PFSK-1 (cell line): ENCODE results near the gene AJM1.

Experiments used
- FOXP2 ChIP-seq: optimal IDR thresholded peaks from 2 replicates; pipeline ENCODE3; 2011; ENCODE audit warnings: borderline replicate concordance, control low read depth, inconsistent platforms; ENCODE audit not compliant: insufficient read depth; ENCODE audit errors: extremely low read length, extremely low read depth
- POLR2AphosphoS5 ChIP-seq: IDR thresholded peaks from 2 replicates; pipeline ENCODE4 v1.6.1; 2012; ENCODE audit warnings: low read depth, mild to moderate bottlenecking, control low read depth, low read length, moderate library complexity
- REST ChIP-seq, 2 experiments: IDR thresholded peaks; 2 replicates each; pipeline versions ENCODE4 v1.6.1 to v1.8.0; 2011 to 2012; ENCODE audit warnings: low read depth in 2 of 2, low read length in 2 of 2, control low read depth in 1 of 2, inconsistent platforms in 1 of 2, mild to moderate bottlenecking in 1 of 2, moderate library complexity in 1 of 2; ENCODE audit not compliant: insufficient read depth in 1 of 2
- SIN3A ChIP-seq: IDR thresholded peaks from 2 replicates; pipeline ENCODE4 v1.6.1; 2012; ENCODE audit warnings: mild to moderate bottlenecking, low read length, moderate library complexity, borderline replicate concordance; ENCODE audit not compliant: insufficient read depth
- TAF1 ChIP-seq: IDR thresholded peaks from 2 replicates; pipeline ENCODE4 v1.6.1; 2012; ENCODE audit warnings: low read length, control low read depth, borderline replicate concordance; ENCODE audit not compliant: insufficient read depth

AJM1 gene

DNA sequence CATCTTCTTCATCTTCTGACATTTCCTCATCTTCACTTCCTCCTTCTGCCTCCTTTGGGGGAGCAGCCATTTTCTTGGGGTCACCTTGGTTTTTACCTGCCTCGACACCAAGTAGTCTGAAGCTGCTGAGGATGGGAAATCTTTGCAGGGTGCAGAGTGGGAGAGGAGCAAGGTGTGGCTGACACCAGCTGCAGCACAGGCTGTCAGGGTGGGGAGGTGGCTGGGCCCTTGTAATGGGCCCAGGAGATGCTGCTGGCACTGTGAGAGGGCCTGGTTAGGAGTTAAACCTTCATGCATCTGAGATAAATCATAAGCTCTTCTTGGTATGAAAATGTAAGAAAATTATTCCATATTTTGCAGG lies 26.9 kb upstream of the AJM1 start:
- TF ChIP-seq TAF1: no peak
- no peak for TF ChIP-seq POLR2AphosphoS5
- no peak for TF ChIP-seq FOXP2
- TF ChIP-seq SIN3A: no peak
- no peak for TF ChIP-seq REST (IDR thresholded peaks at IDR 0.05; ENCODE audit: insufficient read depth in 1 of 2, low read depth in 2 of 2, low read length in 2 of 2)

DNA sequence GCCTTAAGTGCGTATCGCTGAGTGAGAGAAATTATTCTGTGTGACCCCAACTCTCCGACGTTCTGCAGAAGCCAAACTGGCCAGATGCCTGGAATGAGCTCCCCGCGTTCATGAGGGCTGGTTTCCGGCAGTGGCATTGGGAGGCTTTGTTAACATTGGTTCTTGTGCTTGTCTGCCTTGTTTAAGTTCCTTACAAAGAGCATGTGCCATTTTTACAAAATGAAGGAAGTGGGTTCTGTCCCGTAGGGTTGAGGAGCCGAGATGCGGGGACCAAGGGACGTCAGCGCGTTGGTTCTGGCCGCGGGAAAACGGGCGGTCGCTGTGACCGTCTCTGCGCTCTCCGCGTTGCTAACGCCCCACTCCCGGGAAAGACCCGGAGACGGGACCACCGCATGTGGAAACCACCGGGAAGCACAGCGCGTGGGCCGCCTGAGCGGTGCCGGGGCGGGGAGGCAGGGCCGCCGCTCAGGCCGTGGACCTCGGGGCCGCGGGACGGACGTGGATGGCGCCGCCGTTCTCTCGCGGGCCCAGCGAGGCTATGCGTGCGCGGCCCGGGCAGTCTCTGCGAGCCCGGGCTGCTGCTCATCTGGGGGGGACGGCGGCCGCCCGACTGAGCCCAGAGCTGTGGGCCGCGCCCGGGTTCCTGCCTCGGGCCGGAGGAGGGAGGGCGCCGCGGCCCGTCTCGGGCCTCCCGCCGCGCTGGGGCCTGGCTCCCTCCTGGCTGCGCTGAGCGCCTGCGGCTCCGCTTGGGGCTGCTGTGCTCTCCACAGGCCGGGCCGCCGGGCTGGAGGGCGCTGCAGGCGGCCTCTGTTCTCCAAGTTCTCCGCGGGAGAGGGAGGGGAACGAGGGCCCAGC lies 21.1 kb upstream of the AJM1 start:
- TF ChIP-seq FOXP2 (no peak), TAF1 (no peak), SIN3A (no peak), POLR2AphosphoS5 (no peak), REST (IDR thresholded peaks at IDR 0.05; ENCODE audit: insufficient read depth in 1 of 2, low read depth in 2 of 2, low read length in 2 of 2) (no peak)

- TF ChIP-seq REST (IDR thresholded peaks at IDR 0.05; ENCODE audit: insufficient read depth in 1 of 2, low read depth in 2 of 2, low read length in 2 of 2) (no peak), TAF1 (no peak), POLR2AphosphoS5 (no peak), SIN3A (no peak), FOXP2 (no peak)
Observed at GRCh38 chr9:136821826-136822544, 20.3 kb upstream of the AJM1 start.

GRCh38 chr9:136823136-136824046 lies 18.9 kb upstream of the AJM1 start:
- TF ChIP-seq REST (IDR thresholded peaks at IDR 0.05; ENCODE audit: insufficient read depth in 1 of 2, low read depth in 2 of 2, low read length in 2 of 2) (no peak), SIN3A (no peak), FOXP2 (no peak), TAF1 (no peak), POLR2AphosphoS5 (no peak)
